Endometrial microvascular endothelial cells (primary cell): ENCODE data around the gene PRDM16. TPM values are rescaled to one million over a fixed set of nuclear protein-coding genes. Genes with fewer than 3 reads are reported as not detected.

Source experiments
- in situ Hi-C: cut with HindIII; loops from 2 replicates; pipeline ENCODE4 v1.10.0; 2017; ENCODE audit warnings: low sequenced_read_pairs, low pct_unique_long_range_greater_than_20kb; ENCODE audit errors: inconsistent ontology term
- total RNA-seq: library from RNA; depleted of rRNA; stranded (reverse); fragments of >200 nt; gene quantifications from one replicate; pipeline ENCODE4 v1.2.3, GENCODE V29; 2015; ENCODE audit errors: inconsistent ontology term

PRDM16 gene
- total RNA-seq, 1 donor from 2014 or later, result not detected

- in situ Hi-C loops, result no loop called here
Observed at GRCh38 chr1:3089490-3089889, 20.5 kb downstream of the PRDM16 start.

- in situ Hi-C loops, result no loop called here
Observed at GRCh38 chr1:3091334-3091733, 22.3 kb downstream of the PRDM16 start.

GRCh38 chr1:3092530-3092929 is 23.5 kb downstream of the PRDM16 start:
- in situ Hi-C loops, result no loop called here

- in situ Hi-C loops, result no loop called here
Observed at GRCh38 chr1:3093898-3094626, 25.1 kb downstream of the PRDM16 start.

- in situ Hi-C loops, result no loop called here
Observed at GRCh38 chr1:3094863-3095780, 26.1 kb downstream of the PRDM16 start.

GRCh38 chr1:3096345-3096744 is 27.3 kb downstream of the PRDM16 start:
- in situ Hi-C loops, result no loop called here

GRCh38 chr1:3097231-3097630 is 28.2 kb downstream of the PRDM16 start:
- in situ Hi-C loops, result no loop called here

GRCh38 chr1:3097861-3098260 is 28.9 kb downstream of the PRDM16 start:
- in situ Hi-C loops, result no loop called here

GRCh38 chr1:3099861-3100260 is 30.9 kb downstream of the PRDM16 start:
- in situ Hi-C loops, result no loop called here

- in situ Hi-C loops, result no loop called here
Observed at GRCh38 chr1:3101124-3101939, 32.3 kb downstream of the PRDM16 start.

- in situ Hi-C loops, result no loop called here
Observed at GRCh38 chr1:3102641-3103040, 33.6 kb downstream of the PRDM16 start.

- in situ Hi-C loops, result no loop called here
Observed at GRCh38 chr1:3103967-3104677, 35.1 kb downstream of the PRDM16 start.

- in situ Hi-C loops, result no loop called here
Observed at GRCh38 chr1:3105167-3105863, 36.3 kb downstream of the PRDM16 start.

- in situ Hi-C loops, result no loop called here
Observed at GRCh38 chr1:3106216-3106615, 37.2 kb downstream of the PRDM16 start.

- in situ Hi-C loops, result no loop called here
Observed at GRCh38 chr1:3107201-3107600, 38.2 kb downstream of the PRDM16 start.

GRCh38 chr1:3109355-3109754 is 40.4 kb downstream of the PRDM16 start:
- in situ Hi-C loops, result no loop called here

- in situ Hi-C loops, result no loop called here
Observed at GRCh38 chr1:3111348-3112021, 42.5 kb downstream of the PRDM16 start.

- in situ Hi-C loops, result no loop called here
Observed at GRCh38 chr1:3112526-3112925, 43.5 kb downstream of the PRDM16 start.
